HG02938 (cell line): Measurements from ENCODE around the gene ZNF267.
A peak's percentile ranks its signal among the peaks of the same experiment; 100 is the strongest.
"Not testable (repeated sequence)": the region's sequence is repeated elsewhere in the genome, so short reads cannot be mapped to it uniquely, and the experiment has no call there.

Source experiments
- ATAC-seq: cut with Tn5 transposase; IDR thresholded peaks from one replicate; pipeline ENCODE4 v1.9.1; 2021; ENCODE audit warnings: mild to moderate bottlenecking, moderate library complexity; ENCODE audit not compliant: unreplicated experiment

The ZNF267 gene

DNA sequence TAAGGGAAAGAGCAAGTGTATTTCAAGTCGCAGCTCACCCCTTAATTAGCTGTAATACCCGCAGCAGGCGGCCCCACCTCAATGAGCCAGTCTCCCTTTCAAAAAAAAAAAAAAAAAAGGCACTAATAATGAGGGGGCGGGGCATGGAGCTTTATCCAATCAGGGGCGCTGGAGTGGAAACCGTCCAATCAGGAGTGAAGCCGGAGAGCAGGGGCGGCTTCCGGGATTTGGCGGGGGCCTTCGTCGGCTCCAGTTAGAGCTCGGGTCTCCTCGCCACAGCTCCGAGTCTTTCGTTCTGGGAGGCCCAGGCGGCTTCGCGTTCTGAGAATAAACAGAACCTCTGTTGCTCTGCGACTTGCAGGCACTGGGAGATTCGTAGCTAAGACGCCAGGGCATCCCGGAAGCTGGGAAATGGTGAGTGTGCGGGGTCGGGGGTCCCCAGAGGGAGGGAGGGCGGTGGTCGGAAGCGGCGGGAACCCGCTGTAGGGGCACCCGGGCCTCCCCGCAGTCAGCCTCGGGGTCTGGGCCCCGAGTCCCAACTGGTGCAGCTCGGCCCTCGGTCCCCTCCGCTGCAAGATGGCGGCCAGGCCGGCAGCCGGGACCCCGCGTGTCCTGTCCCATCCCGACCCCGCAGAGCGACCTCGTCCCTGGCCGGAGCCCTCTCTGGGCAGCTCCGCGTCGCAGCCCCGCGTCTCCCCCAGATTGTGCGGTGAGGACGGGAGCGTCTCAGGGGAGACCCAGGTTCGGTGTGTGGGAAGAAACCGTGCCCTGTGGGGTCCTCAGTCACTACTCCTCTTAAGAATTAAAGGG is at the start of gene ZNF267:
ZNF267 (plus strand) TSS at position 252 of the 810 bp plus-strand sequence; CDS start at position 412, 160 bp downstream.
- peak; percentile 41 for ATAC-seq

DNA sequence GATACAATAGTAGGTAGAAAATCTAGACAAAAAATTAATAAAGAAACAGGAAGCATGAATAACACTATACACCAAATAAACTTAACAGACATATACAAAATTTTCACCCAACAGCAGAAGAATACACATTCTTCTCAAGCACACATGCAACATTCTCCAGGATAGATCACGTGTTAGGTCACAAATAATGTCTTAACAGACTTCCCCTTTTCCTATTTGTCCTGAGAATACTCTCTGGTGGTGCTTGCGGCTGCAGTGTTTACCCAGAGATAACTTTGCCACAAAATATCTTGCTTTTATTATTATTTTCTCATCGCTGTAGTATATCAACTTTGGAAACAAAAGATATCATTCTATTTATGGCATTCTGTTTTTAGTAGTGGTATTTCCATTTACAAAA is 40.6 kb upstream of the ZNF267 start:
- no peak for ATAC-seq

DNA sequence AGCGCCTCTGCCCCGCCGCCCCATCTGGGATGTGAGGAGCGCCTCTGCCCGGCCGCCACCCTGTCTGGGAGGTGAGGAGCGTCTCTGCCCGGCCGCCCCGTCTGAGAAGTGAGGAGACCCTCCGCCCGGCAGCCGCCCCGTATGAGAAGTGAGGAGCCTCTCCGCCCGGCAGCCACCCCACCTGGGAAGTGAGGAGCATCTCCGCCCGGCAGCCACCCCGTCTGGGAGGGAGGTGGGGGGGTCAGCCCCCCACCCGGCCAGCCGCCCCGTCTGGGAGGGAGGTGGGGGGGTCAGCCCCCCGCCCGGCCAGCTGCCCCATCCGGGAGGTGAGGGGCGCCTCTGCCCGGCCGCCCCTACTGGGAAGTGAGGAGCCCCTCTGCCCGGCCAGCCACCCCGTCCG is 37.2 kb upstream of the ZNF267 start:
- not testable (repeated sequence) for ATAC-seq

DNA sequence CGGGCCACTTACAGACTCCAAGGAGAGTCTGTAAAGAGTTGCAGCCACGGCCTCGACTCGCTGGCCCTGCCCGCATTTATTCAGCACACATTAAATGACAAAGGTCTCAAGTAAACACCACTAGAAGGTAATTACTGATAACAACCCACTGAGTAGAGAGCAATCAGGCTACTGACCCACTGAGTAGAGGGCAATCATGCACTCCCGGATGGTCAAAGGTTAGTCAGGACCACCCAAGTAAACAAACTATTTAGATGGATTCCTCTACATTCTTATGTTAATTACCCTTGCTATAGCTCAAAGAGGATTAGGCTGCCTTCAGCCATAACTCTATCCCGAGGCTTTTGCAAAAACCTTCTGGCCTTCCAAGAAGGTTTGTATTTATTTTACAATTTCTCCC is 30.7 kb upstream of the ZNF267 start:
- no peak for ATAC-seq

DNA sequence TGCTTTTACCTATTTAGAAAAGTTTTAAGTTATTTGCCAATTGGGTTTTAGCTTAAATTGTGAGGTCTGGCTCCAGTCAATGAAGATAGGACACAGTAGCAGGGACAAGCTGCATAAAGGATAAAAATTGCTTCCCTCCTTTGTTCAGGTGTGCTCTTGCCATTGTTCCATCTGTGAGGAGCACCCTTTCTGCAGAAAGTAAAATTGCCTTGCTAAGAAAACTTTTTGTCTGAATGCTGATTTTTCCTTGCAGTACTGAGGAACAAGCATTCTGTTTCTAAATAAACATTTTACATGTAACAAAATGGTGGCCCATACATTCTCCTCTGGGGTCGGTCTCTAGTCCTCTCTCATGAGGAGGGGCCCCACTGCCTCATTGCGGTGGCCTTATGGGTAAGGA is 25.0 kb upstream of the ZNF267 start:
- ATAC-seq: not testable (repeated sequence)

DNA sequence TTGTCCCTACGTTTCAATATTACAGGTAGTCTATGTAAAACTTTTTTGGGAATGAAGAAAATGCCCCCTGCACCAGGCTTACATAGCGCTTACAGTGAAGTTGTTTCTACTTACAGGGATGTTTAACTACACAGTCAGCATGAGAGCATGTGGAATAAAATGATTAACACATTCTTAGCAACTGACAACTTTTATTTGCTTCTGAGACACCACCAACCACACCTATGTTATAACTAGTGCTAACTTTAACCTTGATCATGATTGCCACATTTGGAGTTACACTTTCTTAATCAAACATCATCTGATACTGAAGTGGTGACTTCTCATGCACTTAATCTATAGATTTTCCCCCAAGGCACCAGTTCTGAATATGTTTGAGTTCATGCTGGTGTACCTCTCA is 20.3 kb upstream of the ZNF267 start:
- ATAC-seq: no peak

DNA sequence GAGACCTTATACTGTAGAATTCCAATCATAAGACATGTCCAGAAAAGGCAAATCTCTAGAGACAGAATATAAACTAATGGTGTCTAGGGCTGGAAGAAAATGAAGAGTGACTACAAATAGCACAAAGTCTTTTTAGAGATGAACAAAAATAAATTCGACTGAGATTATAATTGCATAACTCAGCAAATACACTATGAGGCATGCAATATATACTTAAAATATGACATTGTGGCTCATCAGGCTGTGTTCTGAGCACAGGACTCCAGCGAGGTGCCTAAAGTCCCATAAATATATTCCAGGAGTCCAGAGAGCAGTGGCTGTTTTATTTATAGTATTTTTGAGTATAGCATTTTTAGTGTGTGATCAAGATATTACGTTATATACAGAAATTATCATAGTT is 13.1 kb upstream of the ZNF267 start:
- no peak for ATAC-seq

DNA sequence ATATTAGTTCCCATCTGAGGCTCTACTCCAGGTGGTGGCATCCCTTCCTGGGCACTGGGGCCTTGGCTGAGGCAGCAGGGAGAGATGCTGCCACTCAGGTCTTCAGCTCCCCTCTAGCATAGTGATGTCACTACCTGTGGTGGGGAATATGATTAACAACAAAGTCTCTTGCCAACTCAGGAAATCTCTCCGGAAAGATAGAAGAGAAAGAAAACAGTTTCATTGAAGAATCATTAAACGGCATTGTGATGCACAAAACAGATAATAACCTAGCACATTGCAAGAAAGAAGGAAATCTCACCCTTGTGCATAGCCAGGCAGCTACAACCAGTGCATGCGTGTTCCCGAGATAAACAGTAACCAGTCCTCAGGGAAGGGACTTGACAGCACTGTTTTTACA is 12.2 kb upstream of the ZNF267 start:
- ATAC-seq: no peak

DNA sequence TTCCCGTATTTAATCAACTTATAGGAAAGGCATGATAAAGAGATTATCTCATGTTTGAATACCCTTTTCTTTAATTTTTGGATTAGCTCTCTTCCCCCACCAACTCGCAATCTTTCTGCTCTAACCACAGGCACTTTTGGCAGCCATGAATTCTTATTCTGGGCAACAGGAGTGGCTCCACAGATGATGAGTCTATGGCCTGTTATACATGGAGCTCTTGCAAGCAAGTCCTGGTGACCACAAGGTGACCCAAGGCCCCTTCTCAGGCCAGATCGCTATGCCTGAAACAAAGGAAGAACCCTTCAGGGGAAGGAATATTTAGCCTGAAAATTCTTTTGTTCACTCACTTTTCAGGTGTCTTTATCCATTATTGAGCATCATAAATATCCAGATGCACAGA is 10.8 kb upstream of the ZNF267 start:
- ATAC-seq: no peak

DNA sequence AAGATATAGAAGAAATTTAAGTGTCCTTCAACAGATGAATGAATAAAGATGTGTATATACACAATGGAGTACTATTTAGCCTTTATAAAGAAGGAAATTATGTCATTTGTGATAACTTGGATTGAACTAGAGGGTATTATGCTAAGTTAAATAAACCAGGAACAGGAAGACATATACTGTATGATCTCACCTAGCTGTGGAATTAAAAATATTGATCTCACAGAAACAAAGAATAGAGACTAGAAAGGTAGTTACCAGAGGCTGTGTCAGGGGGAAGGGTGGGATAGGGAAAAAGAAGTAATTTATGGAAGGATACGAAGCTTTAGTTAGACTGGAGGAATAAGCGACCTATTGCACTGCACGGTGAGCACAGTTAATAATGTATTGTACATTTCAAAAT is 5.4 kb upstream of the ZNF267 start:
- no peak for ATAC-seq

DNA sequence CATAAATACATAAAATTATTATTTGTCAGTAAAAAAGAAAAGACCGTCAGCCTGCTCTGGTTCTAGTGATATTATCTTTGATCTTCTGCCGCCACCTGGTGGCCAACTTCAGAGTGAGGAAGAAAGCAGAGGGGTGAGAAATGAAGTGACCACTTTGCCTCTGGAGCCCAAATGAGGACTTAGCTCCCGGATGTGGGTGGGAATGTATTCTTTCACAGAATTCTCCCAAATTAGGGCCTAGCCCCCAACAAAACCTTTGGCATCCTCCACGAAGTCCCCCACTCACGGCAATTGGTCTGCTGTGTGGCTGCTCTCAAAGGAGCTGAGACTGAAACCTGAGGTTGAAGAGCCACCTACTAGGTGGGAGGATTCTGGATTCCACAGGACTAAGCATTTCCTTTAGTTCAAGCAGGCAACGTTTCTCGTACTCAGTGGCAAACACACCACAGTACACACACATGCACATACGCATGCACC is 4.9 kb upstream of the ZNF267 start:
- no peak for ATAC-seq

DNA sequence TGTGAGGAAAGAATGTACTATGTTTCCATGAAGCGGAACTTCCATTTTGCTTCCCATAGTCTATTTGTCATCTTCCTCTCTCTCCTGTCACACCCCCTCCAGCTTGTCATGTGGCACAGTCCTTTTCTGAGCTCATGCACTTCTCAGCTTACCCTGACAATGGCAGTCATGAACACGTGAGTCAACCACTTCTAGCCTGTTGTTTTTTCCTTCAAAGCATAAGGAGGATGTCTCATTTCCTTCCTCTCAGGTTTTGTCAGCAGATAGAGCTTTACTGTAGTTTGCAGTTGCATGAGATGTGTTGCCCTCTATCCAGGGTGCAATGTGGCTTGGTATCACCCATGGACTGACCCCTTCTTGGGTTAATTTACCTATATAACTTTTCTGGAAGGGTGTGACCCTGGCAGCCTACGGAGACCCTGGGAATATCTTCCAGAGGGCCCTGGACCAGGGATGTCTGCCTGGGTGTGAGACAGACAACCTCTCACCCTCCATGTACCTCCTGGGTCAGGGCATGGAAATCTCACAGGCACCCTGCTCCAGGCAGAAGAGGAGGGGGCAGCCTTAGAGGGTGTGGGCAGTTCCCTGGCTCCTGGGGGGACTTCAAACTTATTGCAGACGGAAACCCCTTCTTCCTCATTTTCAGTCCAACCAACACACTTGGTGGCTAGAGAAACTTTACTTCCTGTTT is 4.0 kb upstream of the ZNF267 start:
- ATAC-seq: no peak

DNA sequence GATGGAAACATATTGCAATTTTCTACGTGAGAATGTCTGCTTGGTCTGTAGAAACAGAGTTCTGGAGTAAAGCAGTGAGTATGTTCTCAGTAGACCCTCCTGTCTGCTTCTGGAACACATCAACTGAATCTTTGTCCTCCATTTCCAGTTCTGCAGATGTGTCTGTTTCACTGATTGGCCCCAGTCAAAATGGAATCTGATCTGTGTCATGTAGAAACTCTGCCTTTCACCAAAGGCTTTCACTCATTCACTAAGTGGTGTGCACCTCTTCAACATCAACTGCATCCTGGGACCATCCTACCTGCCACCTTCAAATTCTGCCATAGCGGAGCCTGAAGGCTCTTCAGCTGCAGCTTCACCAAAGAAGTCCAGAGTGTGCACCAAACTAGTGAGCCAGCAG is 2.8 kb upstream of the ZNF267 start:
- ATAC-seq: no peak

DNA sequence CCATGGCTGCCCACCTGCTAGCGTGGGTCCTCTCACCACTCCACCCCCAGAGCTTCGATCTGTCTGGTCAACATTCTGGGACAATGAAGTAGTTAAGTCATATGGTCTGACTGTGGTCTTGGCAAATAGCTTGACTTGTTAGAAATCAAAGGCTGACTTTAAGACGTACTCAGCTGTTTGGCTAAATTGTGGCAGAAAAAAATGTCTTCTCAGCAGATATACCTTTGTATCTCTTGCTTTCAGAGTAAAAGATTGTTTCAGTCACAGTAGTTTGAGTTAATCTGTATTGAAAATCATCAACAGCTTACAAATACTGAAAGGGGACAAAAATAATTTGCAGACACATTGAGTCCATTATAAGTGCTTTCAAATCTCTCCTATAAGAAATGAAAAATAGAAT is 2.1 kb upstream of the ZNF267 start:
- no peak for ATAC-seq

DNA sequence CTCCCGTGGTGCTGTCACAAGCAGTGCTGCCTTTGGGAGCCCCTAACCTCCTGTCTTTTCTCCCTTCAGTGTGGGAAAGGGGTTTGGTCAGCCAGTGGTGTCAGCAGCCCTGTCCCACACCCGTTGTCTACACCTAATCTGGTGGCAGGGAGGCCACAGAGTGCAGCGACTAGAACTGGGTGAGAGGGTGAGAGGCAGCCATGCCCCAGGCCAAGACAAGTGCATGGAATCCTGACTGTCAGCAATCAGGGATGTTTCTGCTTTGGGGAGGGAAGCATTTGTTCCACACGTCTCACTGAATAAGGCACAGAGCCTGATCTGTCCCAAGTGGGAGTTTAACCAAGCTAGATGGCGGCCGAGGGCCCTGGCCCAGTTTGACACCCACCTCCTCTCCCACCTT is 1.4 kb upstream of the ZNF267 start:
- no peak for ATAC-seq

DNA sequence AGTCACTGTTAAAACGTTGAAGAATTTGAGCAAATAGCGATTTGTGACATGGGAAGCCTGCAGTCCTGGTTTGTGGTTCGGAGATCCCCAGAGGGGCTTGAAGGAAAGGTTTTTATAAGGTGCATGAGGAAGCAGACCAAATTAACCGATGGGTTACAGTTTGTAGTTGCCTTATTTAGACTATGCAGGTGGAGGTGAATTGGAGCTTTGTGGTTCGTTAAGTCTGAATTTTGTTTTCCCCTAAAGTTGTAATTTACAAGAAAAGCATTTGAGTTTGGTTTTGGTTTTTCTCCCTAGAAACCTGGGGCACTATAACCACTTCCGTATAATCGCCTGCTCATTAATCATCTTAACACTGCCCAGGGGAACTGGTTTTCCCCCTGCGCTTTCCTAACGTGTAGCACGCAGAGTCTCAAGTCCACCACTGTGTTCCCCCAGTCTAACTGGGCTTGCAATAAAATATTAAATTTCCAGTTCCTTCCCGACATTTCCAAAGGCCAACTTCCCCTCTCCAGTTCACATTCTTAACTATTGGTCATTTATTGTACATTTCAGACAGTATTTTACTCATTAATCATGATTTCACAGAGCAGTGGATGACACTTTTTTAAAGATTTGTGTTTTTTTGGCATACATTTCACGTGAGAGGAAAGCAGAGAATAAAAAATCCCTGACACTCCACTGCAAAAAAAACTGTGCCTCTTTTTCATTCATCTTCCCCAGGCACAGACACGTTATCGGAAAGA is 932 bp downstream of the ZNF267 start:
- peak; percentile 33 for ATAC-seq

DNA sequence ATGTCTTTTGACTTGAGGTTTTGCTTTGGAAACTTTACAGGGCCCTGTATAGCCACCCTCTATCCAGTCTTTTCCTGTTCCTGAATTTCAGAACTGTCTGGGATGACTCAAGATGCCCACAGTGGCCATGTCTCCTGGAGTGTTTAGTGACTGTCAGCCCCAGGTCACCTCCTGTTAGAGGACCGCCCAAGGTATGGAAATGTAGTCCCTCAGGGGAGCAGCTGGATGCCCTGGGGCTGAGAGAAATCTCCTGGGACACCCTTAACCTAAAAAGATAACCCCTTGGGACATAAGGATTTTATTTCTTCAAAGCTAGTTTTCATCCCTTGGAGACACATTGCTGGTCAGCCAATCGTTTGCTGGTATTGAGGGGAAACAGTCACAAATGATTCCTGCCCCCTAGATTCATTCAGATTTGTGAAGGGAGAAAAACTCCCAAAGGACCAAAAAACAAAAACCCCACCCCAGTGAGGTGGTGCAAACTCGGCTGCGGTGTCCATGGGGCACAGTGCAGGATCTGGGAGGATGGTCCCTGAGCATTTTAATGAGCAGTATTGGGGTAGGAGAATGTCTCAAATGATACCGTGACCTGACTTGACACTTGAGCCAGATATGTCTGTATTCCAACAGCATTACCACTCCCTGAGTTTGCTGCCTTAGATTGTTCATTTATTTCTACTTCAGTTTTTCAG is 1.7 kb downstream of the ZNF267 start:
- no peak for ATAC-seq

DNA sequence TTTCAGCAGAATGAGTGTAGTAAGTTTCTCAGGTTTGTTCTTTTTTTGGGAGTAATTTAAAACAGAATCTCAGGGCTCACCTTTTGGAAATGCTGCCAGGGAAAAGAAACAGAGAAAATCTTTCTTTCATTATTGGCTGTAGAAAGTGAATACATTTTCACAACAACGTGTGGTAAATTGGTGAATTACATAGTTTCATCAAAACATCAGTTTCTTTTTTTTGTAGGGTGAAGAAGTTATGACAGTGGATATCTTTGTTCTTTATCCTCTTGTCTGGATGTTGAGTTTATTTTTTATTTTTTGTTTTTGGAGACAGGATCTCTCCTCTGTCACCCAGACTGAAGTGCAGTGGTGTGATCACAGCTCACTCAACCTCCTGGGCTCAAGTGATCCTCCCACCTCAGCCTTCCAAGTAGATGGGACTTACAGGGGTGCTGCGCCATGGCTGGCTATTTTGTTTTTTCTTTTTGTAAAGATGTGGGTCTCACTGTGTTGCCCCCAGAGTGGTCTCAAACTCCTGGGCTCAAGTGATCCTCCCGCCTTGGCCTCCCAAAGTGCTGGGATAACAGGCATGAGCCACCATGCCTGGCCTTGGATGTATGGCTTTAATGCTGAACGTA is 2.4 kb downstream of the ZNF267 start:
- ATAC-seq: no peak

DNA sequence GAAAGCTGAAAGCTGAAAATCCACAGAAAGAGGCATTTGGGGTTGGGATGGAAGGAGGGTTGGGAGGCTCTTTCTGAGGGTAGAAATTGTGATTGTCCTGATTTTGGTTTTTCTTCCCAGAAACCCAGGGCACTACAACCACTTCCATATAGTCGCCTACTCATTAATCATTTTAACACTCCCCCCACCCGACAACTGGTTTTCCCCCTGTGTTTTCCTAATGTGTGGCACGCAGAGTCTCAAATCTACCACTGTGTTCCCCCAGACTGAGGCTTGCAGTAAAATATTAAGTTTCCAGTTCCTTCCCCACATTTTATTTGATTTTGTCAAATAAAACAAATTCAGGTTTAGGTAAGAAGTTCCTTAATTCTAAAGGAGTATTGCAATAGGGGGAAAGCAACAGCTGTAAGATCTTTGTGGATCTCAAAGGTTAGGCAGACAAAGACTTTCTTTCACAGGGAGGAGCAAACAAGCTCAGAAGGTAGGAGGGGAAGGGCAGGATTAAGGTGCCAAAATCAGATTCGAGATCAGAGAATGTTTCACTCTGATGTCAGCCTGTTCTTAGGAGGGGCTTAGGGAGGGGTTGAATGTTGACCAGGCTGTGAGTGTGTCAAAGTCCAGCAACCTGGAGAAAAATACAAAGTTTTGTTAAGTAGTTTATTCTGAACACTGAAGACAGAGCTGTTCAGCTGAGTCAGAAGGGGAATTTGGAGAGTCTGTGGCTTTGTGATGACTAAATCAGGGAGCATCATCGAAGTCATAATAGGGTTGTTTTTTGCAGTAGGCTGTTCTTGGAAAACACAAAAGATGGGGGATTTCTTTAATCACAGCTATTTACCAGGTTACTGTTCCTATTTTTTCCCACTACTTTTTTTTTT is 3.6 kb downstream of the ZNF267 start:
- ATAC-seq: peak; percentile 62
